ENCODE results near the gene PCDH12. TPM values are rescaled to one million over a fixed set of nuclear protein-coding genes. Genes with fewer than 3 reads are reported as not detected.
A peak's percentile ranks its signal among the peaks of the same experiment; 100 is the strongest.

The PCDH12 gene
- total RNA-seq, 1 experiment from 2014 or later, result not detected

- H3K36me3 Mint-ChIP-seq (ENCODE audit: insufficient read depth, unreplicated experiment), result peaks cover 10% of the 10 kb centered on the region
- no peaks in the 10 kb centered on the region for H3K4me1 Mint-ChIP-seq (ENCODE audit: insufficient read depth, unreplicated experiment)
- no peak overlapping the region for H3K4me3 Mint-ChIP-seq (ENCODE audit: unreplicated experiment)
- intact Hi-C loops (cut with micrococcal nuclease), result no loop called here
- ChIA-PET CTCF (interaction anchor here (0.7 to 19.4 kb wide), 7 partner anchors 11 to 283 kb away, joined by 3 to 519 read pairs (median 8); partner anchors contain the start of genes PCDH1, PCDH12 and RNF14), POLR2A (interaction anchor here (1.2 to 2.4 kb wide), 4 partner anchors 9 to 24 kb away, joined by 3 to 11 read pairs (median 6); partner anchors contain the start of gene DELE1)
- DNase-seq (ENCODE audit: unreplicated experiment), result no peak
- TF ChIP-seq CTCF (IDR thresholded peaks at IDR 0.05; ENCODE audit: unreplicated experiment), result no peak
- no peak overlapping the region for H3K27ac Mint-ChIP-seq (ENCODE audit: low read depth, unreplicated experiment)
- H3K27me3 Mint-ChIP-seq (ENCODE audit: insufficient read depth, unreplicated experiment), result no peaks in the 10 kb centered on the region
- no peaks in the 10 kb centered on the region for H3K9me3 Mint-ChIP-seq (ENCODE audit: unreplicated experiment)
- BruUV-seq (replicated peaks), result no TSS peak
These were observed 10.7 kb downstream of the PCDH12 start for GRCh38 chr5:141947316-141947715.

GRCh38 chr5:141945511-141946051, 12.4 kb downstream of the PCDH12 start:
- Mint-ChIP-seq H3K9me3 (ENCODE audit: unreplicated experiment) (no peaks in the 10 kb centered on the region), H3K36me3 (ENCODE audit: insufficient read depth, unreplicated experiment) (peaks cover 16% of the 10 kb centered on the region), H3K4me1 (ENCODE audit: insufficient read depth, unreplicated experiment) (peaks cover 6% of the 10 kb centered on the region), H3K27ac (ENCODE audit: low read depth, unreplicated experiment) (no peak overlapping the region), H3K27me3 (ENCODE audit: insufficient read depth, unreplicated experiment) (no peaks in the 10 kb centered on the region), H3K4me3 (ENCODE audit: unreplicated experiment) (no peak overlapping the region)
- no peak for DNase-seq (ENCODE audit: unreplicated experiment)
- no peak for TF ChIP-seq CTCF (IDR thresholded peaks at IDR 0.05; ENCODE audit: unreplicated experiment)
- ChIA-PET CTCF (interaction anchor here (0.7 to 12.8 kb wide), 7 partner anchors 10 to 274 kb away, joined by 3 to 155 read pairs (median 8); partner anchors contain the start of genes PCDH1 and PCDH12), POLR2A (interaction anchor here (0.7 to 6.8 kb wide), 9 partner anchors 9 to 252 kb away, joined by 3 to 51 read pairs (median 5); partner anchors contain the start of gene DELE1)
- BruUV-seq (replicated peaks), result no TSS peak
- intact Hi-C loops (cut with micrococcal nuclease), result no loop called here

DNA sequence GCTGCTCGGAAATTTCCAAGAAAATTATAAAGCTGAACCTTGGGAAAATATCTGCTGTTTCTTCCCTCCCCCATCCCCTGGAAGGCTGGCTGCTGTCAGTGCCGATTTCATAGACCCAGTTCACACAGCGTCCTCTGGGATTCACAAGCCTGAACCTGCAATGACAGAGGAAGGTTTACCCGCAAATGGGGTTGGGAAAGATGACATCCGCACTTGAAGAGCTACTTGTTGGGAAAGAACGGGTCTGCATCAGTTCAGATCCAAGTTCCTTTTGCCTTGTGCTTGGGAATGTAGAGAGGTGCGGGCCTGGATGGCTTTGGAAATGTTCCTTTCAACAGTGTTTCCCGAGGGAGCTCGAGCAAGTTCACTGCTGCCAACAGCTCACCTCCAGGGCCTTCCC, 13.9 kb downstream of the PCDH12 start:
- POLR2A ChIA-PET, result interaction anchor here (0.7 to 6.8 kb wide), 9 partner anchors 9 to 249 kb away, joined by 3 to 51 read pairs (median 5); partner anchors contain the start of gene DELE1

More for the DNA sequence above, 13.9 kb downstream of the PCDH12 start:
- no TSS peak for BruUV-seq (replicated peaks)
- CTCF ChIA-PET, result interaction anchor here (0.6 to 12.8 kb wide), 10 partner anchors 15 to 252 kb away, joined by 3 to 155 read pairs (median 5); partner anchors contain the start of genes PCDH1, PCDH12 and RNF14
- intact Hi-C loops (cut with micrococcal nuclease), result no loop called here
- no peak overlapping the region for H3K4me3 Mint-ChIP-seq (ENCODE audit: unreplicated experiment)
- peaks cover 6% of the 10 kb centered on the region for H3K4me1 Mint-ChIP-seq (ENCODE audit: insufficient read depth, unreplicated experiment)
- peaks cover 23% of the 10 kb centered on the region for H3K36me3 Mint-ChIP-seq (ENCODE audit: insufficient read depth, unreplicated experiment)
- DNase-seq (ENCODE audit: unreplicated experiment), result peak; percentile 63
- H3K27ac Mint-ChIP-seq (ENCODE audit: low read depth, unreplicated experiment), result no peak overlapping the region
- no peaks in the 10 kb centered on the region for H3K27me3 Mint-ChIP-seq (ENCODE audit: insufficient read depth, unreplicated experiment)
- TF ChIP-seq CTCF (IDR thresholded peaks at IDR 0.05; ENCODE audit: unreplicated experiment), result no peak
- no peaks in the 10 kb centered on the region for H3K9me3 Mint-ChIP-seq (ENCODE audit: unreplicated experiment)
